GM12892 (cell line): Measurements from ENCODE around the gene PPIH.
"Not testable (repeated sequence)": the region's sequence is repeated elsewhere in the genome, so short reads cannot be mapped to it uniquely, and the experiment has no call there.

Source experiments
- DNase-seq: peaks from one replicate; pipeline ENCODE4 v3.0.0; 2011; ENCODE audit not compliant: insufficient read length
- FAIRE-seq: peaks from 2 replicates; lab custom pipeline; 2011; peaks lifted over from hg19 to GRCh38; lab: Jason Lieb, UNC
- POLR2A ChIP-seq: IDR thresholded peaks from 2 replicates; pipeline ENCODE4 v1.6.1; 2011; ENCODE audit warnings: low read depth, low read length, control low read depth
- POLR2AphosphoS5 ChIP-seq: IDR thresholded peaks from 2 replicates; pipeline ENCODE4 v1.6.1; 2011; ENCODE audit warnings: low read depth, low read length, control low read depth
- TAF1 ChIP-seq: IDR thresholded peaks from 2 replicates; pipeline ENCODE4 v1.6.1; 2011; ENCODE audit warnings: low read depth, mild to moderate bottlenecking, control low read depth, low read length, borderline replicate concordance

PPIH gene

DNA sequence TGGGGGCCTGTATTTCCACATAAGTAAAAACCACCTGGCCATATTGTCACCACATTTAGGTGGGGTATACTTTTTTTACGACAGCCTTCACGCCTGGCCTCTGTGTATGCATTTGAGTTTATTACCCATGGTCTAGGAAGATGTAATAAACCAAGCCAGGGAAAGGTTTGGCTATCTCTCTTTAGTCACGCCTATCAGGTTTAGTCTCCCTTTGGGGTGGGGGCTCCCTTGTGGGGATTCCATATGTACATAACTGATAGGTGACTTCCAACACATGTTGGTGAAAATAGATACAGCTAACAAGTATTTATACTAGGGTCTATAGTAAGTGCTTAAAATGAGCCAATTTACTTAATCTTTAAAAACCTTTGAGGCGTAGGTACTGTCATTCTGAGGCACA is 28.2 kb downstream of the PPIH start:
- DNase-seq (no peak), FAIRE-seq (no peak)
- no peak for TF ChIP-seq POLR2AphosphoS5
- no peak for TF ChIP-seq POLR2A
- no peak for TF ChIP-seq TAF1

DNA sequence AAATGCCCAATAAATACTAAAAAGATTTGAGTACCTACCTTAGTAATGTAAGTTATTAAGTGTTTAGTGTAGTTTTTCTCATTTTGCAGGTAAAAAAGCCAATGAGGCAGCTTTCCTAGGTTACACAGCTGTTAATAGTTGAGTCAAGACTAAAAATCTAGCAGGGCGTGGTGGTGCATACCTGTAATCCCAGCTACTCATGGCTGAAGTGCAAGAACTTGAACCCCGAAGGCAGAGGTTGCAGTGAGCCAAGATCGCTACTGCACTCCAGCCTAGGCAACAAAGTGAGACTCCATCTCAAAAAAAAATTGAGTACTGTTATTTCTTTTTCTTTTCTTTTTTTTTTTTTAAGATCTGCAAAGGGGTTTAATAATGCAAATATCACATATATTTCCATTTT is 31.7 kb downstream of the PPIH start:
- TF ChIP-seq POLR2A (no peak), POLR2AphosphoS5 (no peak), TAF1 (no peak)
- DNase-seq (no peak), FAIRE-seq (no peak)

DNA sequence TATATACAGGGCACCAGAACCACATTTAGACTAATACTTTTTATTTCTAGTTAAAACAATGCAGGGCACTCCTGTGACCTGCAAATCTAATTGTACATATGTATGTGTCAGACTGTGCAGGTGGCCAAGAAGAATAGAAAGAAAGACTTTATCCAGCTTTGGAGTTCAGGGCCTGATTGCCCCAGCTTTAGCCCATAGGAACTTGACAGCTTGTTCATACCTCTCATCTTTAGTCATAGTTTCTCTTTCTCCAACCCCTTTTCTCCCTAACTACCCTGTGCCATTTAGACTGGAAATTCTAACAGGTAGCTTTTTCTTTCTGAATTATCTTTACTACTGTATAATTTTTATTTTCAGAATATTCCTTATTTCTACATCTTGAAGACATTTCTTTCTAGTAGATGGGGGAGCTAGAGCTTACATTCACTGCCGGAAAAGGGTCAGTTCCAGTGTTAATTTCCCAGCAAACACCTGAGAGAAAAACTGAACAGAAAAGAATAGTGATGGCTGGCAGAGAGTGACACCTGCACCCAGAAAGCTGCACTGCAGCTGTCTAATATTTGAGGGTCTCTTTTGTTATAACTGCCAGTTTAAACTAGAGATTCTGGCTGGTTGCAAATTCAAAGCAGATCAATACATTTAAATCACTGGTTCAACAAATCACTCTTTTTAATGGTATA is 32.4 kb downstream of the PPIH start:
- FAIRE-seq (peak; percentile 58), DNase-seq (no peak)
- TF ChIP-seq POLR2AphosphoS5, result no peak
- no peak for TF ChIP-seq POLR2A
- no peak for TF ChIP-seq TAF1

DNA sequence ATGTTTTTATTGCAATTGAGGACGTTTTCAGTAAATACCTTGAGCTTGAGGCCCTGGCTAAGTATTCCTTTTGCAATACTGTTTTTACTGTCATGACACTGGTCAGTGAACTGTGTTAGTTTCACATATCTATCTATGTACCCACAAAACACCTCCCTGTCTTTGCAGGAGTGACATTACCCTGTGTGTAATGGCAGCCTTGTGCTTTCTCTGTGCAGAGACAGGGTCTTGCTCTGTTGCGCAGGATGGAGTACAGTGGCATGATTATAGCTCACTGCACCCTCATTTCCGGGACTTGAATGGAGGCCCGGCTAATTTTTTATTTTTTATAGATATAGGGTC is 32.9 kb downstream of the PPIH start:
- peak; percentile 66 for FAIRE-seq

DNA sequence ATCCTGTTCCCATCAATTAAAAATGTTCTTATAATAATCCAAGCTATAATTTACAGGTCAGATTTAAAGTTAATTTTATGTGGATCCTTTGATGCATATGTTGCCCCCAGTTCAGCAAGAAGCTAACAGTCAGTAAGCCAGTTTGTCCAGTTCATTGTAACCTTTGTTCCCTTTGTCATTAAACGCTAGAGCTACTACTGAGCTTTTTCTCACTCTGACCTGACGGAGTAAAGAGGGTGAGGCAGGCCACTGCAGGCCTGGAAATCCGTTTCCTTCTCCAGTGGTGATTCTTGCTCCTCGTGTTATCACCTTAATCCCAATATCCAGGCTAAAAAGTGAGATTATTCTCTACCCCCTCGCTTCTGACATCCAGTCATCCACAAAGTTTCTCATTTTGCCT is 34.2 kb downstream of the PPIH start:
- TF ChIP-seq POLR2AphosphoS5 (no peak), TAF1 (no peak), POLR2A (no peak)
- DNase-seq, result no peak
- no peak for FAIRE-seq

More for the DNA sequence above, 32.9 kb downstream of the PPIH start:
- DNase-seq, result no peak
- no peak for TF ChIP-seq POLR2A
- no peak for TF ChIP-seq TAF1
- TF ChIP-seq POLR2AphosphoS5, result no peak

DNA sequence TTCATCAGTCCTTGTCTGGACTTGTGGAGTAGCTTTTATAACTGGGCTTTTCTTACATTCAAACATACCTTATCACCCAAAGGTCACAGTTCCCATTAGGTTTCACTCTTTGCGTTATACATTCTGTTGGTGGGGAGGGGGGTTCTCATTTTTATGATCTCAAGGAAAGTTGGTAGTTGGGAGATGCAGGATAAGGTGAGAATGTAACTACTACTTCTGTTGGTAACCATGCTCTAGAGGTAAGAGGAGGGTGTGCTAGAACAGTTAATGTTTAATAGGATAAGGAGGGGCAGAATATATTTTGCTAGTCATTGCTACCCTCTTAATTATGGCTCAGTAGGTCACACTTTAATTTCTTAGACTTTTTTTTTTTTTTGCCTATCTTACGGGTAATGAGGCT is 34.7 kb downstream of the PPIH start:
- no peak for TF ChIP-seq POLR2A
- no peak for TF ChIP-seq TAF1
- TF ChIP-seq POLR2AphosphoS5, result no peak
- no peak for DNase-seq
- no peak for FAIRE-seq

DNA sequence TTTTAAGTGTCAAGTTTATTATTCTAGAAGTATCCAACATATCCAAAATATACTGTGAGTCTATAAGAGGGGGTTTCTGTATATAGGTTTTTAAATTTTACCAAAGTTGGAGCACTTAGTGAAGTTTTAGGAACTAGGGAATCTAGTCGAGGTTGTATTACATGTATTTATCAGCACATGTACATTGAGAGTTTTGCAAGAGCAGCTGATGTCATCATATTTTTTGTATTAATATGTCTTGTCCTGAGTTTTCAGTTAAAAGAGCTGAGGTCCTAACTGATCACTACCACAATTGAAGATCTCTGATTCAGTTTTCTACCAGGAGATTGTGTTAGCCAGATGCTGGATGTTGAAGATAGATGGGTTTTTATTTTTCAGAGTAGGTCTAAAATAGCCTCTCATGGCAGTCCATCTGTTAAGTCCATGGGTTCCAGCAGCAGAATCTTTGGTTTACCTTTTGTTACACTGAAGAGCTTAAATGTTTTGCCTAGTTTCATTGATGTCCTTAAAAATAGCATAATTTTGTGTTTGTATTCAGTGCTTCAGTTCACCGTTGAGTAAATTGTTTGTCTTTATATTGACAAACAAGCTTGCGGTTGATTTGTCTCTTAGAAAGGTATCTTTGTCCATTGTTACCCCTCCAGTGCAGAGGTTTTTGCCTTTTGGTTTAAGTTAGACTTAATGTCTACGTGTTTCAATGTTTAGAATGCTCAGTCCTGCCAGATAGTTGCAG is 40.0 kb downstream of the PPIH start:
- DNase-seq, result no peak
- TF ChIP-seq TAF1, result no peak
- TF ChIP-seq POLR2A, result no peak
- TF ChIP-seq POLR2AphosphoS5, result no peak
- peak; percentile 21 for FAIRE-seq

DNA sequence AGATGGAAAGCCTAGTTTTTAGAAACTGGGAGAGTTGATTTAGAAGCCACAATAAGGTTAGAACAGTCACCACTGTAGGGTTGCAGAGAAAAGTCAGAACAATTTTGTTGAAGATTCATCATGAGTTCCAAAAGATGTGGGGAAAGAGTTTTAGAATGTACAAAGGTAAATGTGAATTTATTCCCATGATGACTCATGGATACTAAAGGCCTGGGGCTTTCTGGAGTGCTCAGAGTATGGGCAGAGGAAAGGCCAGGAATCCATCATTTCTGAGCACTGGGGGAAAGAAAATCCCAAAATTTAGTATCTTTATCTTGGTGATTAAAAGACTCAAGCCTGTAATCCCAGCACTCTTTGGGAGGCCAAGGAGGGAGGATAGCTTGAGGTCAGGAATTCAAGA is 41.8 kb downstream of the PPIH start:
- TF ChIP-seq TAF1 (no peak), POLR2A (no peak), POLR2AphosphoS5 (no peak)
- DNase-seq (no peak), FAIRE-seq (no peak)

DNA sequence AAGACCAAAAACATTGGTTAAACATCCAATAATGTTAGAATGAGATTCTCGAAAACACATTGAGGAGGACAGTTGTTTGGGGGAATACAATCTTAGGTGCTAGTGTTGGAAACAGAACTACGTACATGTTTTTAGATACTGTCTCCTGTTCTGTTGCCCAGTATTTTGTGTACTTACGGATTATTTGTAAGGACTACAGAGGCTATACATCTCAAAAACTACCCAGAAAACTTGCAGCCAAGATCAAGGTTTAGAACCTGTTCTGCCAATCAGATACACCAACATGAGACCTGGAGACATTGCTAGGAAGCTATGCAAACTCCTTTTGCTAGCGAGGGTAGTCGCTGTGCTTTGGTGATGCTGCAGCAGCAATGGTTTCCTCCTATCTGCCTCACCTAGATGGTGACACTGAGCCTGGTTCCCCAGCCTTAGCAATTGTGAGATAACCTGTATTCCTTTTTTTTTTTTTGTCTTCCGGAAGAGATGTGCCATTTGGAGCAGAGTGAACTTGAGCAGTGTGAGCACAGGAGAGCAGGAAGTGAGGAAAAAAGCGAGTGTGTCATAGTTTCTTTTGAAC is 45.8 kb downstream of the PPIH start:
- DNase-seq (no peak), FAIRE-seq (peak; percentile 38)
- TF ChIP-seq POLR2AphosphoS5 (no peak; the same call in 1 of the 2 replicates), POLR2A (peak; percentile 52)

DNA sequence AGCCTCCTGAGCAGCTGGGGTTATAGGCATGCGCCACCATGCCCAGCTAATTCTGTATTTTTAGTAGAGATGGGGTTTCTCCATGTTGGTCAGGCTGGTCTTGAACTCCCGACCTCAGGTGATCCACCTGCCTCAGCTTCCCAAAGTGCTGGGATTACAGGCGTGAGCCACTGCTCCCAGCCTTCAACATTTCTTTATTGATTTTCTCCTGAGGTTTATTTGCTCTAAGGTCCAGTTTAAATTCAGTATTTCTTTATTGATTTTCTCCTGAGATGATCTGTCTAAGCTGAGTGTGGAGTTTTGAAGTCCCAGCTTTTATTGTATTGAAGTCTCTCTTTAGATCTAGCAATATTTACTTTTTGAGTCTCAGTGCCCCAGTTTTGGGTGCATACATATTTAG is 54.6 kb downstream of the PPIH start:
- DNase-seq, FAIRE-seq: not testable (repeated sequence)

DNA sequence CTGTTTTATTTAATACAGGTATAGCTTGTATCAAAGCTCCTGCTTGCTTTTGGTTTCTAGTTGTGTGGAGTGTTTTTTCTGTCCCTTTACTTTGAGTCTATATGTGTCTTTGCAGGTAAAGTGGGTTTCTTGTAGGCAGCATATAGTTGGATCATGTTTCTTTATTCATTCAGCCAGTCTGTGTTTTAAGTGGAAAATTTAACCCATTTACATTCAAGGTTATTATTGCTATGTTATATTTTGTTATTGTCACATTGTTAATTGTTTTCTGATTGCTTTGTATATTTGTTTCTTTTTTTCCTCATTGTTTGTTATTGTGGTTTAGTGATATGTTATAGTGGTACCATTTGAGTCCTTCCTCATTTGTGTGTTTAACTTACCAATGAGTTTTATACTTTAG is 55.1 kb downstream of the PPIH start:
- DNase-seq, result no peak
- no peak for FAIRE-seq
- TF ChIP-seq TAF1, result no peak
- TF ChIP-seq POLR2AphosphoS5, result no peak

DNA sequence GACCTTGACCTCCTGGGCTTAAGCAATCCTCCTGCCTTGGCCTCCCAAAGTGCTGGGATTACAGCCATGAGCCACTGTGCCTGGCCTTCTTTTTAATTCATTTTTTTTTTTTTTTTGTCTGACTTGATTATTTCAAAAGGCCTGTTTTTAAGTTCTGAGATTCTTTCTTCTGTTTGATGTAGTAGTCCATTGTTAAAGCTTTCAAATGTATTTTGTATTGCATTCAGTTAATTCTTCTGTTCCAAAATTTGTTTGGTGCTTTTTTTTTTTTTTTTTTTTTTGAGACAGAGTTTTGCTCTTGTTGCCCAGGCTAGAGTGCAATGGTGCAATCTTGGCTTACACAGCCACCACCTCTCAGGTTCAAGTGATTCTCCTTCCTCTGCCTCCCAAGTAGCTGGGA is 56.2 kb downstream of the PPIH start:
- DNase-seq, FAIRE-seq: not testable (repeated sequence)
